HG02884 (cell line): ENCODE data around the gene ERGIC1.
A peak's percentile ranks its signal among the peaks of the same experiment; 100 is the strongest.
"Not testable (repeated sequence)": the region's sequence is repeated elsewhere in the genome, so short reads cannot be mapped to it uniquely, and the experiment has no call there.

Experiments
- ATAC-seq: cut with Tn5 transposase; IDR thresholded peaks from one replicate; pipeline ENCODE4 v1.9.1; 2021; ENCODE audit warnings: mild to moderate bottlenecking, moderate library complexity; ENCODE audit not compliant: unreplicated experiment

Gene ERGIC1

GRCh38 chr5:172845154-172845553, 11.1 kb downstream of the ERGIC1 start:
- ATAC-seq, result no peak

- ATAC-seq, result no peak
These were observed 11.5 kb downstream of the ERGIC1 start for GRCh38 chr5:172845576-172845975.

GRCh38 chr5:172846249-172846648, 12.2 kb downstream of the ERGIC1 start:
- no peak for ATAC-seq

- no peak for ATAC-seq
These were observed 12.6 kb downstream of the ERGIC1 start for GRCh38 chr5:172846677-172847076.

- ATAC-seq, result not testable (repeated sequence)
These were observed 13.5 kb downstream of the ERGIC1 start for GRCh38 chr5:172847584-172847983.

- no peak for ATAC-seq
These were observed 14.4 kb downstream of the ERGIC1 start for GRCh38 chr5:172848419-172848818.

- peak; percentile 46 for ATAC-seq
These were observed 15.8 kb downstream of the ERGIC1 start for GRCh38 chr5:172849606-172850453.

- no peak for ATAC-seq
These were observed 16.4 kb downstream of the ERGIC1 start for GRCh38 chr5:172850454-172850797.

- ATAC-seq, result not testable (repeated sequence)
These were observed 17.2 kb downstream of the ERGIC1 start for GRCh38 chr5:172851254-172851653.

GRCh38 chr5:172852490-172853354, 18.7 kb downstream of the ERGIC1 start:
- ATAC-seq, result no peak

GRCh38 chr5:172853355-172853975, 19.4 kb downstream of the ERGIC1 start:
- ATAC-seq, result no peak

- ATAC-seq, result no peak
These were observed 20.4 kb downstream of the ERGIC1 start for GRCh38 chr5:172854451-172854871.

GRCh38 chr5:172854971-172855370, 20.9 kb downstream of the ERGIC1 start:
- ATAC-seq, result no peak

- no peak for ATAC-seq
These were observed 21.7 kb downstream of the ERGIC1 start for GRCh38 chr5:172855597-172856292.

GRCh38 chr5:172856336-172856735, 22.3 kb downstream of the ERGIC1 start:
- no peak for ATAC-seq

GRCh38 chr5:172857982-172858381, 23.9 kb downstream of the ERGIC1 start:
- no peak for ATAC-seq

- no peak for ATAC-seq
These were observed 24.5 kb downstream of the ERGIC1 start for GRCh38 chr5:172858511-172858989.

GRCh38 chr5:172858990-172859811, 25.1 kb downstream of the ERGIC1 start:
- no peak for ATAC-seq

- no peak for ATAC-seq
These were observed 25.9 kb downstream of the ERGIC1 start for GRCh38 chr5:172859966-172860365.
